NCI-H345 (cell line): ENCODE measurements around the gene RAB6A.
A peak's percentile ranks its signal among the peaks of the same experiment; 100 is the strongest.
"Not testable (repeated sequence)": the region's sequence is repeated elsewhere in the genome, so short reads cannot be mapped to it uniquely, and the experiment has no call there.

Experiments
- DNase-seq: peaks from one replicate; lab custom pipeline; 2025; lab: John Stamatoyannopoulos, UW

The RAB6A gene

GRCh38 chr11:73760679-73761402, at the start of gene RAB6A:
TSS of gene RAB6A (minus strand) at chr11:73761074. CDS start at chr11:73760635, 439 bp downstream.
- peak; percentile 100 for DNase-seq

- DNase-seq = no peak
Observed at GRCh38 chr11:73810637-73811036, 49.8 kb upstream of the RAB6A start.

DNA sequence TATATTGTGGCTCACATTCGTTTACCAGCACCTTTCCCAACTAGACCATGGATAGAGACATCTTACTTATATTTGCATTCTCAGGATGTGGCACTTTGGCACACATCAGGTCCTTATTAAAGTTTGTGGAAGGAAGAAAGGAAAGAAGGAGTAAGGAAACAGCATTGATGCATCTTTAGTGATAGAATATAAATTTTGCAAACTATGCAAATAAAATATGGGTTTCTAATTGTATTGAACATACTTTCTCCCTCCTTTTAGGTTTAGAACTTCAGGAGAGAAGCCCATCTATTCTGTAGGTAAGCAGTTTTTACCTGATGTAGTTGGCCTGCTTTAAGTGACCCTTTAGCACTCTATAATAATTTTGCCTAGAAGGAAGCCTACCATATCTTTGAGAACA, 47.2 kb upstream of the RAB6A start:
- DNase-seq = no peak

GRCh38 chr11:73804712-73805111, 43.8 kb upstream of the RAB6A start:
- DNase-seq = no peak

- DNase-seq = no peak
Observed at GRCh38 chr11:73801136-73801535, 40.3 kb upstream of the RAB6A start.

DNA sequence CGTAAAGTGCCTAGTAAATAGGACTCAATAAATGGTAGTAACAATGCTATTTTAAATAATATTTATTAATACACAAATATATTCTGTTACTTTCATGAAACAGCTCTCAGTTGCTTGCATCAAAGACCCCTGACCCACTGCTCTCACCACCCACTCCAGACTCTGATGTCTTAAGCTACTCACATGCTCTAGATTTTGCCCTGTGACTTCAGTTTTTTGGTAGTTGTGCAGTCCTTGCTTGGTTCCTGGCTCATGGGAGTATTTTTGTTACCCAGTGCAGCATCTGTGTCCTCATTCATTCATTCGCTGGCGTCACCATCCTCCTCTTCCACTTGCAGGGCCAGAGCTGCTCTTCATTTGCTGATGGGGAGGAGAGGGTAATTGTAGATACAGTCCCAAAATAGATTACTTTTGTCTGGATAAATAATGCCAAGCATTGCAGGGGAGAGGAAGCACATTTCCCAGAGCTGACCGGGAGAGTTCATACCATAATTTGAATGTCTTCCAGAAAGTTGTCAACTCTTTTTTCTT, 39.5 kb upstream of the RAB6A start:
- no peak for DNase-seq

DNA sequence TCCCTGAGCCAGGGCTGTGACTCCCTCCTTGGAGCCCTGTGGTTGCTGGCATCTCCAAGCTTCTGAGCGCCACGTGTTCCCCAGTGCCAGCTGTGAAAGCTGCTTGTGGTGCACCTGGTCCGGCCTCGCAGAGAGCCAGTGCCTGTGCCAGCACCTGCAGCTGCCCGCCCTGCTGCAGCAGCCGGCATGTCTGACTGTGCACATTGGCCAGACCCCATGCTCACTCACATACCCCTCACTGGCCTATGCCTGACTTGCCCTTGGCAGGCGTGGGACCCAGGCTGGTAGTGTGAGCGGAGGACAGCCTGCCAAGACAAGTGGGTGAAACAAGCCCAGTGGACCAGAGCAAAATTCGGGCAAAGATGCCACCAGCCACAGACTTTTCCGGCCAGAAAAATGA, 36.6 kb upstream of the RAB6A start:
- DNase-seq = no peak

DNA sequence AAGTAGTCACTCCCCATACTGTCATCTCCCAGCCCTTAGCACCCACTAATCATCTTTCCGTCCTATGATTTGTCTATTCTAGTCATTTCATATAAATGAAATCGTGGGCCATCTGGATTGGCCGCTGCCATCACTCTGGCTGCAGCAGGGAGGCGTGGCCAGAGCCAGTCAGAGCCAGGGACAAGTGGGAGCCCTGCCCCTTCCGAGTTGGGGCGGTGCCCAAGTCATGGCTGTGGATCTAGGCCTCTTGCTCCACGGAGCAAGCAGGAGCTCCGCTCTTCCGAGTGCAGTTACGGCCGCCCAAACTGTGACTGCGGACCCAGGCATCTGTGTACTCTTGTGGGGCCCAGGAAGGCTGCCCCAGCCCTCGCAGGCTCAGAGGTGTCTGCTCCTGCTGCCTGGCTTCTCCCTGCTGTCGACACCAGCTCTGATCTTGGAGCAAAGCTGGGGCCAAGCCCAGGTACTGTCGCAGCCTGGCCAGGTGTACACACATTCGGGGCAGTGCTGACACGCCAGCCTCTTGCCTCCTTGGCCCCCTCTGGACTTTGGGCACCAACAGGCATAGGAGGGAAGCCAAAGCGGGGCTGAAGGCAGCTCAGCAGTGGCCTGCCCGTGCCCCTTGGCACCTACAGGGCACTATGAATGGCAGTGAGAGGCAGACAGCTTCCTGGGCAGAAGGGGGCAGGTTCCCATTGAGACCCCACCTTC, 35.2 kb upstream of the RAB6A start:
- DNase-seq = no peak

DNA sequence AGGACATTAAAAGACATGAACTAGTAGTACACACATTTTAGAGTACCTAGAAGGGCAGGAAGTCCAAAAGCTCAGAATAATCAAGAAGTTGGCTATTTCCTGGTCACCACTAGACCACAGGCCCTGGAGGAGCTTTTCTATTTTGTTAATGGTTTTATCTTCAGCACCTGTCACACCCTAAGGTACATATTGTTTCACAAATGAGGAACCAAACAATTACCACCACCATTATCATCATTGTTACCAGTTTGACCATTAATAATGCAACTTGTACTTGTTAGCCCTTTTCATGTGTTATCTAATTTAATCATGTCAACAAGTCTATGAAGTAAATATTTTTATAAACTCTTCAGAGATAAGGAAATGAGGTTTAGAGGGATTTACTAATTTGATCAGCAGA, 31.7 kb upstream of the RAB6A start:
- DNase-seq = no peak

DNA sequence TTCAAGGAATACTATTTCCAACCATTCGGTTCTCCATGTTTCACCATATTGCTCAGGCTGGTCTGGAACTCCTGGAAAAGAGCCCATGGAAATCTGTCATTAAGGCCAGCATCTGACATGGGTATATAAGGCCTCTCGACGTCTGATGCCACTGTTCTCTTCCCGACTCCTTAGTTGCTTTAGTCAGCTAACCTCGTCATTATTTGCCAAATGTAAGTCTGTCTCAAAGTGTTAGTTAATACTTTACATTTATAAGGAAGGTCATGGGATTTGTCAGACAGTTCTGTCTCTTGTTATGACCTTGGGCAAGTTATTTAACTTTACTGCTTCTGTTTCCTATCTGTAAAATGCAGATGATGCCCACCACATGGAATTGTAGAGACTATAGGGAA, 28.4 kb upstream of the RAB6A start:
- DNase-seq = no peak

GRCh38 chr11:73787643-73788558, 27.0 kb upstream of the RAB6A start, which contains the start of gene MRPL48:
TSS of gene MRPL48 (plus strand) at chr11:73787874. CDS start at chr11:73787972, 98 bp downstream.
- peak; percentile 94 for DNase-seq

DNA sequence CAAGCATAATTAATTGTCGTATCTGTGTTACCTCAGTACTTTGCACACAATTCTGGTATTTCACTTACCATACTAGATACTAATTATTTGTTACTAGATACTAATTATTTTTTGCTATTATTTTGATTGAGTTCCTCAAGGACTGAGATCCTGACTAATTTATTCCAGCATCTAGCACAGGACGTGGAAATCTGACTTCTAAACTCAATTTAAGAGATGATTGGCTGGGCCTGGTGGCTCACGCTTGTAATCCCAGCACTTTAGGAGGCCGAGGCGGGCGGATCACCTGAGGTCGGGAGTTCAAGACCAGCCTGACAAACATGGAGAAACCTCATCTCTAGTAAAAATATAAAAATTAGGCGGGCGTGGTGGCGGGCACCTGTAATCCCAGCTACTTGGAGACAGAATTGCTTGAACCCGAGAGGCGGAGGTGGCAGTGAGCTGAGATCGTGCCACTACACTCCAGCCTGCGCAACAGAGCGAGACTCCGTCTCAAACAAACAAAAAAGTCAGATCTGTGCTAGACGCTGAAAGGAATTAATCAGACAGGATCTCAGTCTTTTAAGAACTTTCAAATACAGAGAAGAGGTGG, 26.3 kb upstream of the RAB6A start:
- DNase-seq = no peak

DNA sequence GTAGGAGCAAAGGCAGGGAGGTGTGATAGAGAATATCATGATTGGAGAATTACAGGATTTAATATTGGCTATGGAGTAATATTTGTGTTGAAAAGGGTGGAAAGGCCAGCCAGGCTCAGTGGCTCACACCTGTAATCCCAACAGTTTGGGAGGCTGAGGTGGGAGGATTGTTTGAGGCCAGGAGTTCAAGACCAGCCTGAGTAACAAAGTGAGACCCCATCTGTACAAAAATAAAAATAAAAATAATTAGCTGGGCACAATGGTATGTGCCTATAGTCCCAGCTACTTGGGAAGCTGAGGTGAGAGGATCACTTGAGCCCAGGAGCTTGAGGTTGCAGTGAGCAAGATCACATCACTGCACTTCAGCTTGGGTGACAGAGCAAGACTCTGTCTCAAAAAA, 24.6 kb upstream of the RAB6A start:
- not testable (repeated sequence) for DNase-seq

- no peak for DNase-seq
Observed at GRCh38 chr11:73784734-73785133, 23.9 kb upstream of the RAB6A start.

GRCh38 chr11:73784080-73784634, 23.3 kb upstream of the RAB6A start:
- peak; percentile 21 for DNase-seq

- DNase-seq = no peak
Observed at GRCh38 chr11:73783483-73784020, 22.7 kb upstream of the RAB6A start.

- DNase-seq = no peak
Observed at GRCh38 chr11:73781303-73781702, 20.4 kb upstream of the RAB6A start.

- DNase-seq = peak; percentile 99
Observed at GRCh38 chr11:73779084-73779902, 18.4 kb upstream of the RAB6A start.

GRCh38 chr11:73770811-73771210, 9.9 kb upstream of the RAB6A start:
- DNase-seq = not testable (repeated sequence)

DNA sequence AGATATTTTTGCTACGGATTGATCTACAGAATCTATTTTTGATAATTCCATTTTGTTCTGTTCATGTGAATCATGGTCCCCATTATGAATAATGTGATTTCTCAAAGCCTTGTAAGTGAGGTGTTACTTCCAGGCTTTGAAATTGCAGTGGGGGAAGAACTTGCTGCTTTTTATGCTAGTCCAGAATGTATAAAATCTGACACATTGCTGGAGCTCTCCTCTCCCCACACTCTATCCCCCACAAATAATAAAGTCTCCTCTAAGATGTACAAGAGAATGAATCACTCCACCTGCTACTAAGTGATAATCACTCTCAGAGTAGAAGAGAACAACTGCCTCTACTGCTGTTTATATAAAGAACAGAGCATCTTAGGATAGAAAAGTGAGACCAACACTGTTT, 5.9 kb upstream of the RAB6A start:
- no peak for DNase-seq
